K562 (cell line): Measurements from ENCODE around the gene FYB1. TPM values are rescaled to one million over a fixed set of nuclear protein-coding genes. Genes with fewer than 3 reads are reported as not detected.
A peak's percentile ranks its signal among the peaks of the same experiment; 100 is the strongest.

Source experiments
- ATAC-seq: fragments of 200-7000 bp; cut with Tn5 transposase; 3 replicates; pipeline ENCODE4 v1.9.1; 2020; ENCODE audit warnings: moderate library complexity
- BruUV-seq: library from RNA; stranded (reverse); fragments of 400-500 nt; replicated peaks from 2 replicates; lab custom pipeline; 2021; lab: Mats Ljungman, UMichigan
- CTCF ChIA-PET: fragments of 300-600 bp; formaldehyde crosslinking; extraction: SDS; loops from one replicate; lab custom pipeline; 2021; ENCODE audit warnings: low intra/inter-chr PET ratio; lab: Yijun Ruan, JAX
- POLR2A ChIA-PET: fragments of 300-600, 350-650 bp; sonication (Branson Sonifier 250); formaldehyde crosslinking; extraction: SDS; loops from one replicate; lab custom pipeline; 2021; ENCODE audit warnings: antibody characterized with exemption, inconsistent platforms; lab: Yijun Ruan, JAX
- DNase-seq, 4 experiments: peaks; one replicate each; pipeline versions ENCODE4 v3.0.0 to v3.0.0-alpha.2; 2011 to 2018; ENCODE audit warnings: low spot score in 3 of 4, mixed read lengths in 3 of 4; ENCODE audit errors: extremely low read depth in 1 of 4
- FAIRE-seq: peaks from 2 replicates; lab custom pipeline; 2011; peaks lifted over from hg19 to GRCh38; lab: Jason Lieb, UNC
- H2AFZ ChIP-seq: 2 replicates; pipeline ENCODE4 v1.6.0; 2011; ENCODE audit warnings: low read depth, low read length, control low read depth, inconsistent platforms
- H3K27ac ChIP-seq: fragments of 200-600 bp; 3 replicates; pipeline ENCODE4 v1.8.0; 2011; ENCODE audit warnings: low read depth, mild to moderate bottlenecking, control low read depth, inconsistent platforms, low read length, moderate library complexity, mixed read lengths; ENCODE audit errors: extremely low read depth
- H3K27me3 ChIP-seq, 2 experiments: fragments of 300-600 bp in 1 of 2; 2 replicates in 1 of 2; 3 replicates in 1 of 2; pipeline versions ENCODE4 v1.6.0 to v1.8.0; 2011; ENCODE audit warnings: inconsistent platforms in 2 of 2, low read length in 2 of 2, mild to moderate bottlenecking in 1 of 2, mixed read lengths in 1 of 2, moderate library complexity in 1 of 2; ENCODE audit not compliant: control insufficient read depth in 2 of 2, insufficient read depth in 2 of 2
- H3K36me3 ChIP-seq: fragments of 300-600 bp; 3 replicates; pipeline ENCODE4 v1.8.0; 2011; ENCODE audit warnings: mild to moderate bottlenecking, low read length, inconsistent platforms; ENCODE audit not compliant: control insufficient read depth, insufficient read depth
- H3K4me1 ChIP-seq, 2 experiments: fragments of 200-600 bp in 1 of 2; replicated peaks in 1 of 2; 2 replicates in 1 of 2; 3 replicates in 1 of 2; pipeline versions ENCODE4 v1.5.1 to v1.8.0; 2011; ENCODE audit warnings: inconsistent platforms in 2 of 2, low read length in 2 of 2, mild to moderate bottlenecking in 1 of 2, mixed read lengths in 1 of 2, moderate library complexity in 1 of 2; ENCODE audit not compliant: control insufficient read depth in 2 of 2, insufficient read depth in 2 of 2
- H3K4me2 ChIP-seq: 2 replicates; pipeline ENCODE4 v1.6.1; 2011; ENCODE audit warnings: low read length, control low read depth, inconsistent platforms, mixed read lengths; ENCODE audit not compliant: insufficient read depth
- H3K4me3 ChIP-seq: fragments of 200-600 bp; sonication (generic), shearing (Covaris generic); 2 replicates; pipeline ENCODE4 v1.5.1; 2016; ENCODE audit warnings: control low read depth, inconsistent platforms
- H3K79me2 ChIP-seq: fragments of 200-600 bp; 3 replicates; pipeline ENCODE4 v1.8.0; 2011; ENCODE audit warnings: low read length, inconsistent platforms; ENCODE audit not compliant: control insufficient read depth, insufficient read depth
- H3K9ac ChIP-seq, 2 experiments: 2 replicates each; pipeline versions ENCODE4 v1.6.0 to v1.6.1; 2011; ENCODE audit warnings: low read depth in 2 of 2, low read length in 2 of 2, control low read depth in 1 of 2, inconsistent platforms in 1 of 2, mild to moderate bottlenecking in 1 of 2, mixed read lengths in 1 of 2; ENCODE audit not compliant: insufficient read depth in 1 of 2
- H3K9me1 ChIP-seq: one replicate; pipeline ENCODE4 v1.6.0; 2011; ENCODE audit warnings: inconsistent platforms, mild to moderate bottlenecking, low read length, moderate library complexity; ENCODE audit not compliant: control insufficient read depth, insufficient read depth
- H3K9me3 ChIP-seq: replicated peaks from 2 replicates; pipeline ENCODE4 v1.5.1; 2011; ENCODE audit warnings: low read depth, low read length, inconsistent platforms; ENCODE audit not compliant: control insufficient read depth, insufficient read depth
- H4K20me1 ChIP-seq: replicated peaks from 2 replicates; pipeline ENCODE4 v1.6.1; 2011; ENCODE audit warnings: low read length, inconsistent platforms, mixed read lengths; ENCODE audit not compliant: control insufficient read depth, insufficient read depth
- CHD2 ChIP-seq: IDR thresholded peaks from 2 replicates; pipeline ENCODE4 v1.6.1; 2011; ENCODE audit warnings: low read depth, low read length
- EHMT2 ChIP-seq: fragments of 450-650 bp; IDR thresholded peaks from 2 replicates; pipeline ENCODE4 v1.6.1; 2018; ENCODE audit warnings: antibody characterized with exemption
- ETV5 ChIP-seq: sonication (generic); formaldehyde crosslinking; IDR thresholded peaks from 2 replicates; pipeline ENCODE4 v1.4.0; 2020; ENCODE audit warnings: low read depth, mild to moderate bottlenecking, missing genetic modification reagents
- FOXK1 ChIP-seq: sonication (generic); formaldehyde crosslinking; IDR thresholded peaks from 2 replicates; pipeline ENCODE4 v1.8.0; 2022; ENCODE audit warnings: missing genetic modification reagents, mild to moderate bottlenecking, borderline replicate concordance
- MYNN ChIP-seq, 2 experiments: sonication (generic); formaldehyde crosslinking in 1 of 2; IDR thresholded peaks; 2 replicates each; pipeline versions ENCODE4 v1.5.0 to v1.6.1; 2016 to 2020; ENCODE audit warnings: antibody characterized with exemption in 1 of 2, missing genetic modification reagents in 1 of 2
- NFRKB ChIP-seq: fragments of 450-650 bp; IDR thresholded peaks from 2 replicates; pipeline ENCODE4 v1.6.1; 2016; ENCODE audit warnings: low read depth
- NFXL1 ChIP-seq: fragments of 450-650 bp; formaldehyde crosslinking; IDR thresholded peaks from 2 replicates; pipeline ENCODE4 v1.4.0; 2021; ENCODE audit warnings: mild to moderate bottlenecking
- NRF1 ChIP-seq, 2 experiments: fragments of 450-650 bp; IDR thresholded peaks in 1 of 2; conservative IDR thresholded peaks in 1 of 2; 2 replicates each; pipeline ENCODE4 v1.6.1; 2014; ENCODE audit warnings: mild to moderate bottlenecking in 2 of 2
- SMAD4 ChIP-seq: fragments of 250-450 bp; sonication (Bioruptor Pico); conservative IDR thresholded peaks from 2 replicates; pipeline ENCODE4 v1.8.0; 2021; ENCODE audit warnings: inconsistent platforms, mild to moderate bottlenecking, moderate library complexity
- ZNF311 ChIP-seq: fragments of 250-450 bp; sonication (Bioruptor Pico); IDR thresholded peaks from 2 replicates; pipeline ENCODE4 v1.4.0; 2020; ENCODE audit warnings: mild to moderate bottlenecking, moderate library complexity
- ZNF316 ChIP-seq: fragments of 450-650 bp; IDR thresholded peaks from 2 replicates; pipeline ENCODE4 v1.6.1; 2016
- ZNF431 ChIP-seq: sonication (generic); formaldehyde crosslinking; IDR thresholded peaks from 2 replicates; pipeline ENCODE4 v1.8.0; 2022; ENCODE audit warnings: mild to moderate bottlenecking, missing genetic modification reagents
- WGBS: fragments of 100-300 bp; shearing (Covaris generic); methylation state at CpG from one replicate; pipeline ENCODE4 v1.1.6; 2016; ENCODE audit warnings: low coverage, mixed read lengths; ENCODE audit not compliant: insufficient coverage; ENCODE audit errors: missing lambda C conversion rate; 5-methylcytosine and 5-hydroxymethylcytosine counted together
- in situ Hi-C: fragments of 300-500 bp; cut with MboI; formaldehyde crosslinking; loops from 4 replicates; pipeline ENCODE4 v1.15.0; 2018; ENCODE audit warnings: inconsistent platforms, mixed read lengths
- intact Hi-C: fragments of 100-400 bp; cut with micrococcal nuclease; formaldehyde crosslinking; loops from 2 replicates; pipeline ENCODE4 v1.14.2; 2022
- polyA plus RNA-seq, 8 experiments: library from polyadenylated mRNA; depleted of rRNA in 4 of 8; stranded (reverse) in 5 of 8; unstranded in 3 of 8; fragments of >200 nt; fragmentation: Nextera tagmentation in 2 of 8; fragmentation: Illumina TruSeq in 1 of 8; extraction: Ambion mirVana in 2 of 8; extraction: Trizol in 1 of 8; gene quantifications; 2 replicates each; pipeline versions ENCODE4 v1.2.1 to v1.2.3, GENCODE V29; 2011 to 2014; ENCODE audit warnings: inconsistent platforms in 1 of 8, missing spikeins in 1 of 8
- total RNA-seq, 7 experiments: library from RNA; depleted of rRNA in 6 of 7; stranded (reverse); fragments of >200 nt in 6 of 7; fragmentation: Illumina TruSeq in 2 of 7; extraction: Trizol in 2 of 7; gene quantifications; 2 replicates each; pipeline versions ENCODE4 v1.2.1 to v1.2.3, GENCODE V29; 2011 to 2021; ENCODE audit warnings: low replicate concordance in 1 of 7
- TF ChIP-seq, protein P1 (sequence below): fragments of 250-450 bp; sonication (Bioruptor Pico); IDR thresholded peaks from 2 replicates; pipeline ENCODE4 v1.4.0; 2020

Gene FYB1
- total and polyA plus RNA-seq, 9 of the 15 experiments (the other 6 are each of a cell fraction or from before 2014, with no cell fraction given), result 4.7 to 31.5 (median 9.7) TPM

DNA sequence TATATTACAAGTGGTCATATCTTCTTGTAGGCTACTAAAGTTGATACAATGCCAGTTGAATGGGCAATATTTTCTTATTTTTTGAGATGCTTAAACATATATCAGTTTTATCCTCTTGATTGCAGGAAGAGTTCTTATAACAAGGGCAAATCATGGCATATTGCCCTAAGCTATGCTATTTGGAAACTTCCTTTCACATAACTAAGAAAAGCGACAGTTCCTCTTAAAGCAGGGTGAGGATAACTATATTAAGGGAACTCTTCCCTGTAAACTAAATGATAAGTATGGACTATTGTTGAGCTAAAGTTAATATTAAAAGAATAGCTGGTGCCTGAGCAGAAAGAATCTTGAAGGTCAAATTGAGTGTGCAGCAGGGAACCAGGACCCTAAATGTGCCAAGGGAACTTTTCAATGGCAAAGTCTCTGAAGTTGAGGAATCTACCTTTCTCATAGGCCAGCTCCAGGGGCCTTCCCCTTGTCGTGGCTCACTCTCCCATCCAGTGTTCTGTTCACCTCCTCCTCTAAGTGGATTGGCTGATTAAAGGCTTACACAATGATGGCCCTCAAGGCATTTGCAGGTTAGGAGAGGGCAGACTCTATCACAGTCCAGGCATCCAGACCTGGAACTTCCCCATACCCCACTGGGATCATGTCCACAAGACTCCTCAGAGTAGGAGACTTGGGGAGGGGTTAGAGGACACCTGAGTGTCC lies 26.8 kb downstream of the FYB1 start:
- intact Hi-C loops (no loop called here), in situ Hi-C loops (no loop called here)
- no TSS peak for BruUV-seq
- FAIRE-seq (no peak), DNase-seq (peak in 1 of 4 experiments; percentile 22), ATAC-seq (no peak)
- Histone ChIP-seq H3K27me3 (no peaks in the 10 kb centered on the region), H3K9me1 (no peaks in the 10 kb centered on the region), H3K4me2 (no peak overlapping the region; the same call in 1 of the 2 replicates), H3K4me1 (peaks cover 27 to 91% of the 10 kb centered on the region in 2 experiments; a peak in 4 of 5 replicates), H3K9ac (peak overlapping the region in 1 of 2 experiments; percentile 40; a peak in 1 of 4 replicates), H3K79me2 (peaks cover 23% of the 10 kb centered on the region), H3K4me3 (no peak overlapping the region), H3K27ac (peak overlapping the region; percentile 2; the same call in 1 of the 3 replicates), H3K36me3 (no peaks in the 10 kb centered on the region), H3K9me3 (no peaks in the 10 kb centered on the region), H2AFZ (peak overlapping the region; percentile 30; the same call in 1 of the 2 replicates), H4K20me1 (no peaks in the 10 kb centered on the region)
- TF ChIP-seq ETV5 (CRISPR knock-in tag), result 0 out of 2 replicates have a peak, but pooled peaks have one; percentile 14
- TF ChIP-seq, protein P1, sequence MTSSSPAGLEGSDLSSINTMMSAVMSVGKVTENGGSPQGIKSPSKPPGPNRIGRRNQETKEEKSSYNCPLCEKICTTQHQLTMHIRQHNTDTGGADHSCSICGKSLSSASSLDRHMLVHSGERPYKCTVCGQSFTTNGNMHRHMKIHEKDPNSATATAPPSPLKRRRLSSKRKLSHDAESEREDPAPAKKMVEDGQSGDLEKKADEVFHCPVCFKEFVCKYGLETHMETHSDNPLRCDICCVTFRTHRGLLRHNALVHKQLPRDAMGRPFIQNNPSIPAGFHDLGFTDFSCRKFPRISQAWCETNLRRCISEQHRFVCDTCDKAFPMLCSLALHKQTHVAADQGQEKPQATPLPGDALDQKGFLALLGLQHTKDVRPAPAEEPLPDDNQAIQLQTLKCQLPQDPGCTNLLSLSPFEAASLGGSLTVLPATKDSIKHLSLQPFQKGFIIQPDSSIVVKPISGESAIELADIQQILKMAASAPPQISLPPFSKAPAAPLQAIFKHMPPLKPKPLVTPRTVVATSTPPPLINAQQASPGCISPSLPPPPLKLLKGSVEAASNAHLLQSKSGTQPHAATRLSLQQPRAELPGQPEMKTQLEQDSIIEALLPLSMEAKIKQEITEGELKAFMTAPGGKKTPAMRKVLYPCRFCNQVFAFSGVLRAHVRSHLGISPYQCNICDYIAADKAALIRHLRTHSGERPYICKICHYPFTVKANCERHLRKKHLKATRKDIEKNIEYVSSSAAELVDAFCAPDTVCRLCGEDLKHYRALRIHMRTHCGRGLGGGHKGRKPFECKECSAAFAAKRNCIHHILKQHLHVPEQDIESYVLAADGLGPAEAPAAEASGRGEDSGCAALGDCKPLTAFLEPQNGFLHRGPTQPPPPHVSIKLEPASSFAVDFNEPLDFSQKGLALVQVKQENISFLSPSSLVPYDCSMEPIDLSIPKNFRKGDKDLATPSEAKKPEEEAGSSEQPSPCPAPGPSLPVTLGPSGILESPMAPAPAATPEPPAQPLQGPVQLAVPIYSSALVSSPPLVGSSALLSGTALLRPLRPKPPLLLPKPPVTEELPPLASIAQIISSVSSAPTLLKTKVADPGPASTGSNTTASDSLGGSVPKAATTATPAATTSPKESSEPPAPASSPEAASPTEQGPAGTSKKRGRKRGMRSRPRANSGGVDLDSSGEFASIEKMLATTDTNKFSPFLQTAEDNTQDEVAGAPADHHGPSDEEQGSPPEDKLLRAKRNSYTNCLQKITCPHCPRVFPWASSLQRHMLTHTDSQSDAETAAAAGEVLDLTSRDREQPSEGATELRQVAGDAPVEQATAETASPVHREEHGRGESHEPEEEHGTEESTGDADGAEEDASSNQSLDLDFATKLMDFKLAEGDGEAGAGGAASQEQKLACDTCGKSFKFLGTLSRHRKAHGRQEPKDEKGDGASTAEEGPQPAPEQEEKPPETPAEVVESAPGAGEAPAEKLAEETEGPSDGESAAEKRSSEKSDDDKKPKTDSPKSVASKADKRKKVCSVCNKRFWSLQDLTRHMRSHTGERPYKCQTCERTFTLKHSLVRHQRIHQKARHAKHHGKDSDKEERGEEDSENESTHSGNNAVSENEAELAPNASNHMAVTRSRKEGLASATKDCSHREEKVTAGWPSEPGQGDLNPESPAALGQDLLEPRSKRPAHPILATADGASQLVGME (CRISPR knock-in tag), result 0 out of 2 replicates have a peak, but pooled peaks have one; percentile 37
- TF ChIP-seq NRF1 (conservative IDR thresholded peaks at IDR 0.05 in 1 of 2, IDR thresholded peaks at IDR 0.05 in 1 of 2), result 0 out of 4 replicates have a peak, but pooled peaks of 1 of the 2 experiments have one; percentile 10
- TF ChIP-seq ZNF311 (CRISPR knock-in tag), result peak; percentile 69; the same call in 1 of the 2 replicates
- no peak for TF ChIP-seq ZNF316
- TF ChIP-seq SMAD4 (CRISPR knock-in tag), result 0 out of 2 replicates have a peak, but pooled peaks have one; percentile 14
- TF ChIP-seq NFXL1, result no peak
- no peak for TF ChIP-seq MYNN (IDR thresholded peaks at IDR 0.05)
- no peak for TF ChIP-seq MYNN (CRISPR knock-in tag; IDR thresholded peaks at IDR 0.05)
- 0 out of 2 replicates have a peak, but pooled peaks have one; percentile 15 for TF ChIP-seq EHMT2
- TF ChIP-seq ZNF431, result no peak
- TF ChIP-seq FOXK1 (CRISPR knock-in tag), result 0 out of 2 replicates have a peak, but pooled peaks have one; percentile 36
- TF ChIP-seq CHD2, result no peak
- 0 out of 2 replicates have a peak, but pooled peaks have one; percentile 19 for TF ChIP-seq NFRKB
- 48% methylated on average over 2 of the region's 2 CpGs for WGBS
- ChIA-PET CTCF (no interaction called here), POLR2A (interaction anchor here (0.7 kb wide), 1 partner anchor 9 kb away, joined by 3 read pairs; no protein-coding TSS in a partner anchor)
